GM20431 (cell line): Measurements from ENCODE around the gene UBXN10.

Source experiments
- in situ Hi-C: fragments of 300-500 bp; cut with MseI, MboI; formaldehyde crosslinking; loops from one replicate; pipeline ENCODE4 v1.15.0; 2020; ENCODE audit warnings: low sequenced_read_pairs; ENCODE audit not compliant: unreplicated experiment

UBXN10 gene

GRCh38 chr1:20150969-20151368 lies 34.9 kb upstream of the UBXN10 start:
- in situ Hi-C loops, result loop anchor here (10.0 kb wide), 2 partner anchors 46 to 236 kb away; no protein-coding TSS in a partner anchor

- in situ Hi-C loops, result loop anchor here (10.0 kb wide), 2 partner anchors 47 to 237 kb away; no protein-coding TSS in a partner anchor
Observed at GRCh38 chr1:20151906-20152598, 33.8 kb upstream of the UBXN10 start.

GRCh38 chr1:20152599-20152930 lies 33.3 kb upstream of the UBXN10 start:
- in situ Hi-C loops, result loop anchor here (10.0 kb wide), 2 partner anchors 48 to 238 kb away; no protein-coding TSS in a partner anchor

- in situ Hi-C loops, result loop anchor here (10.0 kb wide), 2 partner anchors 48 to 238 kb away; no protein-coding TSS in a partner anchor
Observed at GRCh38 chr1:20153000-20153418, 32.9 kb upstream of the UBXN10 start.

- in situ Hi-C loops, result loop anchor here (10.0 kb wide), 2 partner anchors 50 to 240 kb away; no protein-coding TSS in a partner anchor
Observed at GRCh38 chr1:20154301-20154831, 31.5 kb upstream of the UBXN10 start.

- in situ Hi-C loops, result loop anchor here (10.0 kb wide), 2 partner anchors 54 to 244 kb away; no protein-coding TSS in a partner anchor
Observed at GRCh38 chr1:20158358-20159070, 27.4 kb upstream of the UBXN10 start.

GRCh38 chr1:20160034-20160433 lies 25.9 kb upstream of the UBXN10 start:
- in situ Hi-C loops, result no loop called here

- in situ Hi-C loops, result no loop called here
Observed at GRCh38 chr1:20164694-20165202, 21.1 kb upstream of the UBXN10 start.

- in situ Hi-C loops, result no loop called here
Observed at GRCh38 chr1:20165522-20165951, 20.4 kb upstream of the UBXN10 start.

- in situ Hi-C loops, result no loop called here
Observed at GRCh38 chr1:20166051-20166450, 19.8 kb upstream of the UBXN10 start.

- in situ Hi-C loops, result no loop called here
Observed at GRCh38 chr1:20167126-20167525, 18.8 kb upstream of the UBXN10 start.

- in situ Hi-C loops, result no loop called here
Observed at GRCh38 chr1:20168564-20169491, 17.1 kb upstream of the UBXN10 start.

- in situ Hi-C loops, result no loop called here
Observed at GRCh38 chr1:20169932-20170331, 16.0 kb upstream of the UBXN10 start.

- in situ Hi-C loops, result no loop called here
Observed at GRCh38 chr1:20172033-20172590, 13.8 kb upstream of the UBXN10 start.

GRCh38 chr1:20174937-20175666 lies 10.8 kb upstream of the UBXN10 start:
- in situ Hi-C loops, result no loop called here

- in situ Hi-C loops, result no loop called here
Observed at GRCh38 chr1:20178634-20179370, 7.1 kb upstream of the UBXN10 start.

GRCh38 chr1:20179371-20180128 lies 6.3 kb upstream of the UBXN10 start:
- in situ Hi-C loops, result no loop called here
